ENCODE results near the gene KMT5C.

The KMT5C gene

GRCh38 chr19:55339105-55339888 is at the start of gene KMT5C:
TSS of gene KMT5C (plus strand) at chr19:55339876. CDS start at chr19:55341937, 2,061 bp downstream.
- H3K4me3 ChIP-seq (ENCODE audit: low read depth, low read length) = peak within 1 kb of the TSS; percentile 84

GRCh38 chr19:55297267-55297666 is 42.4 kb upstream of the KMT5C start:
- no peaks in the 10 kb centered on the region for H3K79me2 ChIP-seq (ENCODE audit: control insufficient read depth, insufficient read depth, low read length, unreplicated experiment)
- H3K4me1 ChIP-seq (ENCODE audit: control insufficient read depth, insufficient read depth, low read length, unreplicated experiment) = no peaks in the 10 kb centered on the region
- no peaks in the 10 kb centered on the region for H3K27me3 ChIP-seq (ENCODE audit: insufficient read depth, low read length)
- no peak overlapping the region for H3K27ac ChIP-seq (ENCODE audit: low read depth, low read length)
- H3K36me3 ChIP-seq (ENCODE audit: insufficient read depth, low read length) = no peaks in the 10 kb centered on the region
- H3K4me3 ChIP-seq (ENCODE audit: low read depth, low read length) = no peak overlapping the region
- H2AFZ ChIP-seq (ENCODE audit: low read length, unreplicated experiment) = no peak overlapping the region

More at GRCh38 chr19:55339105-55339888, at the start of gene KMT5C:
- Histone ChIP-seq H2AFZ (ENCODE audit: low read length, unreplicated experiment) (peak within 1 kb of the TSS; percentile 64), H3K4me1 (ENCODE audit: control insufficient read depth, insufficient read depth, low read length, unreplicated experiment) (peaks cover 3% of the 10 kb centered on the region), H3K36me3 (ENCODE audit: insufficient read depth, low read length) (no peaks in the 10 kb centered on the region), H3K27ac (ENCODE audit: low read depth, low read length) (peak within 1 kb of the TSS; percentile 93), H3K79me2 (ENCODE audit: control insufficient read depth, insufficient read depth, low read length, unreplicated experiment) (no peaks in the 10 kb centered on the region), H3K27me3 (ENCODE audit: insufficient read depth, low read length) (no peaks in the 10 kb centered on the region)

- Histone ChIP-seq H3K36me3 (ENCODE audit: insufficient read depth, low read length) (no peaks in the 10 kb centered on the region), H3K4me3 (ENCODE audit: low read depth, low read length) (no peak overlapping the region), H3K79me2 (ENCODE audit: control insufficient read depth, insufficient read depth, low read length, unreplicated experiment) (no peaks in the 10 kb centered on the region), H3K4me1 (ENCODE audit: control insufficient read depth, insufficient read depth, low read length, unreplicated experiment) (no peaks in the 10 kb centered on the region), H3K27ac (ENCODE audit: low read depth, low read length) (no peak overlapping the region), H2AFZ (ENCODE audit: low read length, unreplicated experiment) (no peak overlapping the region), H3K27me3 (ENCODE audit: insufficient read depth, low read length) (no peaks in the 10 kb centered on the region)
Measured at GRCh38 chr19:55299991-55300390, 39.7 kb upstream of the KMT5C start.

- no peak overlapping the region for H3K27ac ChIP-seq (ENCODE audit: low read depth, low read length)
- no peak overlapping the region for H3K4me3 ChIP-seq (ENCODE audit: low read depth, low read length)
- H3K79me2 ChIP-seq (ENCODE audit: control insufficient read depth, insufficient read depth, low read length, unreplicated experiment) = no peaks in the 10 kb centered on the region
- H2AFZ ChIP-seq (ENCODE audit: low read length, unreplicated experiment) = no peak overlapping the region
- H3K4me1 ChIP-seq (ENCODE audit: control insufficient read depth, insufficient read depth, low read length, unreplicated experiment) = no peaks in the 10 kb centered on the region
- H3K36me3 ChIP-seq (ENCODE audit: insufficient read depth, low read length) = no peaks in the 10 kb centered on the region
- no peaks in the 10 kb centered on the region for H3K27me3 ChIP-seq (ENCODE audit: insufficient read depth, low read length)
Measured at GRCh38 chr19:55300886-55301458, 38.7 kb upstream of the KMT5C start.

- Histone ChIP-seq H3K36me3 (ENCODE audit: insufficient read depth, low read length) (no peaks in the 10 kb centered on the region), H3K27ac (ENCODE audit: low read depth, low read length) (no peak overlapping the region), H3K79me2 (ENCODE audit: control insufficient read depth, insufficient read depth, low read length, unreplicated experiment) (no peaks in the 10 kb centered on the region), H3K4me3 (ENCODE audit: low read depth, low read length) (peak overlapping the region; percentile 67), H3K4me1 (ENCODE audit: control insufficient read depth, insufficient read depth, low read length, unreplicated experiment) (no peaks in the 10 kb centered on the region), H2AFZ (ENCODE audit: low read length, unreplicated experiment) (peak overlapping the region; percentile 38), H3K27me3 (ENCODE audit: insufficient read depth, low read length) (no peaks in the 10 kb centered on the region)
Measured at GRCh38 chr19:55301459-55302317, 38.0 kb upstream of the KMT5C start.

- Histone ChIP-seq H3K4me1 (ENCODE audit: control insufficient read depth, insufficient read depth, low read length, unreplicated experiment) (no peaks in the 10 kb centered on the region), H2AFZ (ENCODE audit: low read length, unreplicated experiment) (no peak overlapping the region)
Measured at GRCh38 chr19:55302318-55302703, 37.4 kb upstream of the KMT5C start.

GRCh38 chr19:55303477-55303876 is 36.2 kb upstream of the KMT5C start:
- Histone ChIP-seq H3K4me1 (ENCODE audit: control insufficient read depth, insufficient read depth, low read length, unreplicated experiment) (no peaks in the 10 kb centered on the region), H3K79me2 (ENCODE audit: control insufficient read depth, insufficient read depth, low read length, unreplicated experiment) (no peaks in the 10 kb centered on the region), H3K27ac (ENCODE audit: low read depth, low read length) (no peak overlapping the region), H3K4me3 (ENCODE audit: low read depth, low read length) (no peak overlapping the region), H2AFZ (ENCODE audit: low read length, unreplicated experiment) (no peak overlapping the region), H3K27me3 (ENCODE audit: insufficient read depth, low read length) (no peaks in the 10 kb centered on the region), H3K36me3 (ENCODE audit: insufficient read depth, low read length) (no peaks in the 10 kb centered on the region)

More at GRCh38 chr19:55302318-55302703, 37.4 kb upstream of the KMT5C start:
- no peaks in the 10 kb centered on the region for H3K27me3 ChIP-seq (ENCODE audit: insufficient read depth, low read length)
- H3K4me3 ChIP-seq (ENCODE audit: low read depth, low read length) = no peak overlapping the region
- H3K27ac ChIP-seq (ENCODE audit: low read depth, low read length) = no peak overlapping the region
- H3K79me2 ChIP-seq (ENCODE audit: control insufficient read depth, insufficient read depth, low read length, unreplicated experiment) = no peaks in the 10 kb centered on the region
- H3K36me3 ChIP-seq (ENCODE audit: insufficient read depth, low read length) = no peaks in the 10 kb centered on the region

- no peaks in the 10 kb centered on the region for H3K4me1 ChIP-seq (ENCODE audit: control insufficient read depth, insufficient read depth, low read length, unreplicated experiment)
- H3K27ac ChIP-seq (ENCODE audit: low read depth, low read length) = no peak overlapping the region
- no peaks in the 10 kb centered on the region for H3K36me3 ChIP-seq (ENCODE audit: insufficient read depth, low read length)
- no peak overlapping the region for H3K4me3 ChIP-seq (ENCODE audit: low read depth, low read length)
- no peaks in the 10 kb centered on the region for H3K27me3 ChIP-seq (ENCODE audit: insufficient read depth, low read length)
- no peaks in the 10 kb centered on the region for H3K79me2 ChIP-seq (ENCODE audit: control insufficient read depth, insufficient read depth, low read length, unreplicated experiment)
- H2AFZ ChIP-seq (ENCODE audit: low read length, unreplicated experiment) = no peak overlapping the region
Measured at GRCh38 chr19:55304279-55304978, 35.2 kb upstream of the KMT5C start.

GRCh38 chr19:55304980-55305379 is 34.7 kb upstream of the KMT5C start:
- no peak overlapping the region for H3K4me3 ChIP-seq (ENCODE audit: low read depth, low read length)
- no peaks in the 10 kb centered on the region for H3K27me3 ChIP-seq (ENCODE audit: insufficient read depth, low read length)
- H3K79me2 ChIP-seq (ENCODE audit: control insufficient read depth, insufficient read depth, low read length, unreplicated experiment) = no peaks in the 10 kb centered on the region
- H3K27ac ChIP-seq (ENCODE audit: low read depth, low read length) = no peak overlapping the region
- H2AFZ ChIP-seq (ENCODE audit: low read length, unreplicated experiment) = no peak overlapping the region
- H3K4me1 ChIP-seq (ENCODE audit: control insufficient read depth, insufficient read depth, low read length, unreplicated experiment) = no peaks in the 10 kb centered on the region
- no peaks in the 10 kb centered on the region for H3K36me3 ChIP-seq (ENCODE audit: insufficient read depth, low read length)

- no peaks in the 10 kb centered on the region for H3K79me2 ChIP-seq (ENCODE audit: control insufficient read depth, insufficient read depth, low read length, unreplicated experiment)
- no peak overlapping the region for H2AFZ ChIP-seq (ENCODE audit: low read length, unreplicated experiment)
- H3K27me3 ChIP-seq (ENCODE audit: insufficient read depth, low read length) = no peaks in the 10 kb centered on the region
- H3K27ac ChIP-seq (ENCODE audit: low read depth, low read length) = no peak overlapping the region
- no peaks in the 10 kb centered on the region for H3K36me3 ChIP-seq (ENCODE audit: insufficient read depth, low read length)
- no peaks in the 10 kb centered on the region for H3K4me1 ChIP-seq (ENCODE audit: control insufficient read depth, insufficient read depth, low read length, unreplicated experiment)
- H3K4me3 ChIP-seq (ENCODE audit: low read depth, low read length) = no peak overlapping the region
Measured at GRCh38 chr19:55305491-55305890, 34.2 kb upstream of the KMT5C start.

Data from ACC112 (cell line).